ENCODE measurements around the gene DNAJA4.

DNAJA4 gene

DNA sequence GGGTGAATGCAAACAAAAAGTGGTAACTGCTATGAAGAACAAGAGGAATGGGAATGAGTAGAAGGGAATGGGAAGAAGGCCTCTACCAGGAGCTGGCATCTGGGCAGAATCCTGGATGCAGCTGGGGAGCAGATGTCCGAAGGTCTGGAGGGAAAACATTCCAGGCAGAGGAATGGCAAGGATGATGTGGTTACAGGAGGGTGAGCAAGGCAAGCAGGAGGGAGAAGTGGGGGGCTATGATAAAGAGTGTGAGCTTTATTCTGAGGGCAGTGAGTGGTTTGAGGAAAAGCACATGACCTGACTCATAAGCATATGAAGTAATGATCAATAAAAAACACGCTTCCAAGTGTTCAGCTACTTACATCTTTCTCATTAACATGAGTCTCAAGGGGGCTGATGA lies 18.0 kb downstream of the DNAJA4 start:
- H3K27me3 Mint-ChIP-seq (ENCODE audit: low read depth), result no peaks in the 10 kb centered on the region
- H3K36me3 Mint-ChIP-seq (ENCODE audit: low read depth), result peaks cover 33% of the 10 kb centered on the region
- H3K4me3 Mint-ChIP-seq, result no peak overlapping the region
- peak overlapping the region; percentile 49 for H3K27ac Mint-ChIP-seq
- peaks cover 3% of the 10 kb centered on the region for H3K4me1 Mint-ChIP-seq (ENCODE audit: low read depth)
- no peaks in the 10 kb centered on the region for H3K9me3 Mint-ChIP-seq

DNA sequence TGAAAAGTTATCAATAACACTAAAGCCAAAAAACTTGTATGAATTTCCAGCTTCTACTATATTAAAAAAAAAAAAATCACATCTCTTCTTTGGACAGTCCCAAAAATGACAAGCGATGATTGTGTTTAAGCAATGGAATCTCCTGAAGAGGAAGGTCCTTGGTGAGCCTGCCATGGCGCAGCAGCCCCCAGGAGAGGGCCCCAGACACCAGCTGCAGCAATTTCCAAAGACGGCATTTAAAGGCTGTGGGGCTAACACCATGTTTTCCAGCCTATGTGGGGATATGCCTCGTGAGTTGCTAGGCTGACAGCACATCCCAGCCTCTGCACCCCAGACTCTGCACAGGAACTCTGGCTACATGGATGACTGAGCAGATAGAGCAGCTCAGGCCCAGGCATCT lies 20.4 kb downstream of the DNAJA4 start:
- Mint-ChIP-seq H3K36me3 (ENCODE audit: low read depth) (peaks cover 27% of the 10 kb centered on the region), H3K4me3 (no peak overlapping the region), H3K4me1 (ENCODE audit: low read depth) (no peaks in the 10 kb centered on the region), H3K9me3 (no peaks in the 10 kb centered on the region), H3K27me3 (ENCODE audit: low read depth) (no peaks in the 10 kb centered on the region), H3K27ac (no peak overlapping the region)

- no peak overlapping the region for H3K27ac Mint-ChIP-seq
- peaks cover 19% of the 10 kb centered on the region for H3K36me3 Mint-ChIP-seq (ENCODE audit: low read depth)
- no peak overlapping the region for H3K4me3 Mint-ChIP-seq
- H3K27me3 Mint-ChIP-seq (ENCODE audit: low read depth), result no peaks in the 10 kb centered on the region
- H3K4me1 Mint-ChIP-seq (ENCODE audit: low read depth), result no peaks in the 10 kb centered on the region
- no peaks in the 10 kb centered on the region for H3K9me3 Mint-ChIP-seq
These were observed 25.9 kb downstream of the DNAJA4 start for GRCh38 chr15:78290222-78290621.

- H3K9me3 Mint-ChIP-seq, result no peaks in the 10 kb centered on the region
- peaks cover 16% of the 10 kb centered on the region for H3K36me3 Mint-ChIP-seq (ENCODE audit: low read depth)
- no peak overlapping the region for H3K4me3 Mint-ChIP-seq
- no peak overlapping the region for H3K27ac Mint-ChIP-seq
- no peaks in the 10 kb centered on the region for H3K4me1 Mint-ChIP-seq (ENCODE audit: low read depth)
- no peaks in the 10 kb centered on the region for H3K27me3 Mint-ChIP-seq (ENCODE audit: low read depth)
These were observed 26.7 kb downstream of the DNAJA4 start for GRCh38 chr15:78291052-78291451.

DNA sequence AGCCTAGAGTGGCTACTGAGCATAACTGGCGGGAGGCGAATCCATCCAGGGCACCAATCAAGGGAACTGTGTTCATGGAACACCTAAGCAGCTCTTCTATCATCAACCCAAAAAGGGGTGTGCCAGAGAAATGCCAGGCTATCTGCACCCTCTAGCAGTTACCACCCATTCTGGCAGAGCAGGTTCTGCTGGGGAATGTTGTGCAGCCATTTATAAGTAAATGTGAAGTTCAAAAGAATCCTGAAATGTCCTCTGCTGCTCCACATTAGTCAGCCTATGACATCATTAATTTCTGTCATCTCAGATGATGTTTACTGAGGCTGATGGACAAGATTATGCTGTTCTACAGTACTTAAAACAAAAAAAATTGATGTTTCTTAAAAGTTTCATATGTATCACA lies 27.3 kb downstream of the DNAJA4 start:
- Mint-ChIP-seq H3K4me3 (no peak overlapping the region), H3K27ac (no peak overlapping the region), H3K4me1 (ENCODE audit: low read depth) (no peaks in the 10 kb centered on the region), H3K27me3 (ENCODE audit: low read depth) (no peaks in the 10 kb centered on the region), H3K36me3 (ENCODE audit: low read depth) (peaks cover 13% of the 10 kb centered on the region), H3K9me3 (no peaks in the 10 kb centered on the region)

DNA sequence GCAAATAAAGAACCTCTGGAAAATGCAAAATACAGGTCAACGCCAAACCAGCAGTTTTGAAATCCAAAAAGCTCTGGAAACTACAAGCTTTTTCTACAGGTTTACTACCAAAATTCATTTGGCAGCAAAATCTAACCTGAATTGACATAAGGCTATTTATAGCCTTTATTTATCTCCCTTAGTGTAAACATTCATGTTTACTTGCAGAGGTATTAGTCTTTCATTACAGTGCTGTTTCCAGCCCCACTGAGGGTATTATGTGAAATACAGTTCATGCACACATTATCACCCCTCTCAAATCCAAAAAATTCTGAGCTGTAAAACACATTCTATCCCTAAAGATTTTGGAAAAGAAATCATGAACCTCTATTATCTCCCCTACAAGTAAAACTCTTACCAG lies 27.9 kb downstream of the DNAJA4 start:
- no peaks in the 10 kb centered on the region for H3K9me3 Mint-ChIP-seq
- peaks cover 13% of the 10 kb centered on the region for H3K36me3 Mint-ChIP-seq (ENCODE audit: low read depth)
- H3K4me1 Mint-ChIP-seq (ENCODE audit: low read depth), result no peaks in the 10 kb centered on the region
- no peak overlapping the region for H3K27ac Mint-ChIP-seq
- no peaks in the 10 kb centered on the region for H3K27me3 Mint-ChIP-seq (ENCODE audit: low read depth)
- H3K4me3 Mint-ChIP-seq, result no peak overlapping the region

GRCh38 chr15:78299101-78299930 lies 35.0 kb downstream of the DNAJA4 start, which contains the start of gene SKIC8:
Gene SKIC8 (minus strand): TSS chr15:78299609. CDS start chr15:78295686, 3,923 bp downstream.
- H3K9me3 Mint-ChIP-seq, result no peaks in the 10 kb centered on the region
- peak within 1 kb of the TSS; percentile 95 for H3K27ac Mint-ChIP-seq
- peak within 1 kb of the TSS; percentile 98 for H3K4me3 Mint-ChIP-seq
- no peaks in the 10 kb centered on the region for H3K27me3 Mint-ChIP-seq (ENCODE audit: low read depth)
- peaks cover 10% of the 10 kb centered on the region for H3K4me1 Mint-ChIP-seq (ENCODE audit: low read depth)
- H3K36me3 Mint-ChIP-seq (ENCODE audit: low read depth), result peaks cover 3% of the 10 kb centered on the region

GRCh38 chr15:78301326-78301725 lies 37.0 kb downstream of the DNAJA4 start:
- Mint-ChIP-seq H3K4me3 (peak overlapping the region; percentile 21), H3K4me1 (ENCODE audit: low read depth) (peaks cover 10% of the 10 kb centered on the region), H3K36me3 (ENCODE audit: low read depth) (no peaks in the 10 kb centered on the region), H3K27me3 (ENCODE audit: low read depth) (no peaks in the 10 kb centered on the region), H3K27ac (peak overlapping the region; percentile 11), H3K9me3 (no peaks in the 10 kb centered on the region)

- peaks cover 10% of the 10 kb centered on the region for H3K4me1 Mint-ChIP-seq (ENCODE audit: low read depth)
- no peaks in the 10 kb centered on the region for H3K36me3 Mint-ChIP-seq (ENCODE audit: low read depth)
- H3K4me3 Mint-ChIP-seq, result no peak overlapping the region
- no peak overlapping the region for H3K27ac Mint-ChIP-seq
- H3K27me3 Mint-ChIP-seq (ENCODE audit: low read depth), result no peaks in the 10 kb centered on the region
- no peaks in the 10 kb centered on the region for H3K9me3 Mint-ChIP-seq
These were observed 37.5 kb downstream of the DNAJA4 start for GRCh38 chr15:78301828-78302227.

DNA sequence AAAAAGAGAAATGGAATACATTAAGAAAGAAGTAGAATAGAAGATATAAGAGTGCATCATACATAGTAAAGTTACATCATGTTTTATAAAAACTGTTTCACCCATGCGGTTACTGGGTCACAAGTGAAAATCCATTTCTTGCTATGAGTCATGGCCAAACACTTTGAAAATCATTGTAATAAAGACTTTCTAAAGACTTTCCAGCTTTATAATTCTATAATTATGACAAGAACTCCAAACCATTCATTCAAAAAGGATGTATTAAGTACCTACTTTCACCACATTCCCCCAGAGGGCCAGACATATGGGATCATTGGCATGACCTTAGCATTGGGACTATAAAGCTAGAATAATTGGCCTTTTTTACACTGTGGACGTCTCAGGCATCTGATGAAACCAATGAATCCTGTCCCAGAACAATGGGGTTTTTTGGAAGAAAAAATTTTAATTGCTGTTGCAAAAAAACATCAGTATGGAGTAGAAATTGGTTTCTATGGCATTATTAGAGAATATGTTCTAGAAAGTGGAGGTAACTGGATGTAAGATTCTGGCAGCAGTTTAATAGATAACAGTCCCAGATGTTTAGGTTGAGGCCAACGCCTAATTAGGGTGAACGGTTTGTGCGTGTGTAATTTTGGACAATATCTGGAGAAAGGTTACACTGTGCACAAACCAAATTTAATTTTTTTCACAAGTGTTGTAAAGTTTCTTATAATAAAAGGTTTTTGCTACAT lies 38.4 kb downstream of the DNAJA4 start:
- Mint-ChIP-seq H3K36me3 (ENCODE audit: low read depth) (no peaks in the 10 kb centered on the region), H3K4me1 (ENCODE audit: low read depth) (peaks cover 10% of the 10 kb centered on the region), H3K27ac (no peak overlapping the region), H3K9me3 (no peaks in the 10 kb centered on the region), H3K27me3 (ENCODE audit: low read depth) (no peaks in the 10 kb centered on the region), H3K4me3 (no peak overlapping the region)

- no peak overlapping the region for H3K4me3 Mint-ChIP-seq
- H3K36me3 Mint-ChIP-seq (ENCODE audit: low read depth), result no peaks in the 10 kb centered on the region
- H3K27me3 Mint-ChIP-seq (ENCODE audit: low read depth), result no peaks in the 10 kb centered on the region
- H3K27ac Mint-ChIP-seq, result no peak overlapping the region
- no peaks in the 10 kb centered on the region for H3K9me3 Mint-ChIP-seq
- no peaks in the 10 kb centered on the region for H3K4me1 Mint-ChIP-seq (ENCODE audit: low read depth)
These were observed 40.1 kb downstream of the DNAJA4 start for GRCh38 chr15:78304216-78305066.

DNA sequence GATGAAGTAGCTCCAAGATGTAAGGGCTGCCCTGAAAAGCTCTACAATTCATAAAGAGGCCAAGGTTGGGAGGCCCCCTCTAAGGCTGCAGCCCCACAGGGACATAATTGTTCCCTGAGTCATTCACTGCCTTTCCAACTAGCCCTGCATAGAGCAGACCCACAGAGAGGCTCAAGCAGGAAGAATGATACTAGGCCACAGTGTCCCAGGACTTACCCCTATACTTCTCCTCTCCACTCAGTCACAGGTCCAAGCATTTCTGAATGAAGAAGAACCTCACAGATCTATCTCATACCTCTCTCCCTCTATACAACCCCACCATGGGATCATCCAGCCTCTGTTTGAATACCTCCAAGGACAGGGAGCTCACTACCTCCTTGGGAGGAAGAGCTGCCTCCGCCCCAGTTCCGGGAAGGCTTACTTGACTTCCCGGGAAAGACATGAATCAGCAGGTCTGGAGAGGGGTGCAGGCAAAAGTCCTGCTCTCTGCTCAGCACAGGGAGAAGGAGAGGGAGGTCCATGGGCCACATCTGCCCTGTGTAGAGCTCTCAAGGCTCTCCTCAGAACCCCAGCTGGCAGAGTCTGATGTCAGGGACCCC lies 41.9 kb downstream of the DNAJA4 start:
- H3K4me3 Mint-ChIP-seq, result no peak overlapping the region
- no peaks in the 10 kb centered on the region for H3K27me3 Mint-ChIP-seq (ENCODE audit: low read depth)
- H3K9me3 Mint-ChIP-seq, result no peaks in the 10 kb centered on the region
- no peaks in the 10 kb centered on the region for H3K4me1 Mint-ChIP-seq (ENCODE audit: low read depth)
- no peaks in the 10 kb centered on the region for H3K36me3 Mint-ChIP-seq (ENCODE audit: low read depth)
- no peak overlapping the region for H3K27ac Mint-ChIP-seq

GRCh38 chr15:78307976-78308375 lies 43.6 kb downstream of the DNAJA4 start:
- Mint-ChIP-seq H3K9me3 (no peaks in the 10 kb centered on the region), H3K4me3 (no peak overlapping the region), H3K27ac (no peak overlapping the region), H3K36me3 (ENCODE audit: low read depth) (no peaks in the 10 kb centered on the region), H3K27me3 (ENCODE audit: low read depth) (no peaks in the 10 kb centered on the region), H3K4me1 (ENCODE audit: low read depth) (no peaks in the 10 kb centered on the region)

- no peak overlapping the region for H3K27ac Mint-ChIP-seq
- H3K36me3 Mint-ChIP-seq (ENCODE audit: low read depth), result no peaks in the 10 kb centered on the region
- no peaks in the 10 kb centered on the region for H3K9me3 Mint-ChIP-seq
- no peaks in the 10 kb centered on the region for H3K4me1 Mint-ChIP-seq (ENCODE audit: low read depth)
- no peaks in the 10 kb centered on the region for H3K27me3 Mint-ChIP-seq (ENCODE audit: low read depth)
- no peak overlapping the region for H3K4me3 Mint-ChIP-seq
These were observed 44.2 kb downstream of the DNAJA4 start for GRCh38 chr15:78308422-78309032.

Measured in T-helper 1 cell treated with Interleukin-12 subunit alpha and Interleukin-12 subunit beta and Interleukin-4 antibody, amounts not matched to agents 30 μg/mL and 1 μg/mL, for 36 hours (primary cell).